H1 (cell line): ENCODE results near the gene MCM5. TPM values are rescaled to one million over a fixed set of nuclear protein-coding genes. Genes with fewer than 3 reads are reported as not detected.

Experiments used
- CTCF ChIA-PET: fragments of 300-600 bp; sonication (Branson Sonifier 250); formaldehyde crosslinking; loops from one replicate; lab custom pipeline; 2021; ENCODE audit not compliant: partially characterized antibody; lab: Charles Lee
- POLR2A ChIA-PET: fragments of 300-600 bp; sonication (Branson Sonifier 250); formaldehyde crosslinking; loops from one replicate; lab custom pipeline; 2021; ENCODE audit warnings: inconsistent platforms; ENCODE audit not compliant: partially characterized antibody; lab: Charles Lee
- DNase-seq, 2 experiments: peaks; one replicate each; pipeline versions ENCODE4 v3.0.0 to v3.0.0-alpha.2; 2010 to 2022; ENCODE audit warnings: low spot score in 2 of 2, low read depth in 1 of 2, mixed read lengths in 1 of 2
- FAIRE-seq: peaks from 2 replicates; lab custom pipeline; 2011; peaks lifted over from hg19 to GRCh38; lab: Jason Lieb, UNC
- H2AFZ ChIP-seq: 2 replicates; pipeline ENCODE4 v1.8.1; 2012; ENCODE audit warnings: low read length, inconsistent platforms
- H2AK5ac ChIP-seq: 2 replicates; pipeline ENCODE4 v1.6.1; 2013; ENCODE audit warnings: low read depth, low read length
- H2BK120ac ChIP-seq: replicated peaks from 2 replicates; pipeline ENCODE3; 2013; ENCODE audit warnings: low read depth, low read length, inconsistent platforms
- H2BK12ac ChIP-seq: 2 replicates; pipeline ENCODE4 v1.6.1; 2013; ENCODE audit warnings: low read depth, low read length
- H2BK15ac ChIP-seq: 2 replicates; pipeline ENCODE4 v1.6.1; 2013; ENCODE audit warnings: low read length
- H2BK20ac ChIP-seq: 2 replicates; pipeline ENCODE4 v1.6.1; 2013; ENCODE audit warnings: low read length
- H2BK5ac ChIP-seq: 2 replicates; pipeline ENCODE4 v1.6.1; 2013; ENCODE audit warnings: low read depth, low read length
- H3K14ac ChIP-seq: 2 replicates; pipeline ENCODE4 v1.6.1; 2013; ENCODE audit warnings: inconsistent platforms; ENCODE audit not compliant: insufficient read length
- H3K18ac ChIP-seq: 2 replicates; pipeline ENCODE4 v1.6.1; 2013; ENCODE audit warnings: low read length; ENCODE audit errors: extremely low read depth
- H3K23ac ChIP-seq: 2 replicates; pipeline ENCODE4 v1.6.1; 2013; ENCODE audit warnings: inconsistent platforms; ENCODE audit not compliant: insufficient read length
- H3K23me2 ChIP-seq: 2 replicates; pipeline ENCODE4 v1.6.1; 2013; ENCODE audit warnings: low read depth, low read length
- H3K27ac ChIP-seq: 2 replicates; pipeline ENCODE4 v1.6.1; 2011; ENCODE audit warnings: low read depth, low read length, inconsistent platforms
- H3K27me3 ChIP-seq, 4 experiments: replicated peaks in 1 of 4; 1 replicate in 1 of 4; 2 replicates in 3 of 4; pipeline versions ENCODE4 v1.6.1 to v1.8.1; 2011 to 2013; ENCODE audit warnings: low read length in 3 of 4, mild to moderate bottlenecking in 3 of 4, inconsistent platforms in 2 of 4, mixed read lengths in 2 of 4, moderate library complexity in 1 of 4; ENCODE audit not compliant: control insufficient read depth in 3 of 4, insufficient read depth in 3 of 4; ENCODE audit errors: extremely low read depth in 1 of 4
- H3K36me3 ChIP-seq, 4 experiments: 2 replicates each; pipeline versions ENCODE4 v1.6.1 to v1.8.1; 2011 to 2013; ENCODE audit warnings: mild to moderate bottlenecking in 4 of 4, low read length in 3 of 4, moderate library complexity in 2 of 4, control low read depth in 1 of 4, inconsistent platforms in 1 of 4; ENCODE audit not compliant: insufficient read depth in 4 of 4, control insufficient read depth in 2 of 4
- H3K4ac ChIP-seq: replicated peaks from 2 replicates; pipeline ENCODE3; 2013; ENCODE audit warnings: low read length, low read depth, mixed read lengths, inconsistent platforms; ENCODE audit not compliant: insufficient read length
- H3K4me1 ChIP-seq, 4 experiments: replicated peaks in 1 of 4; 1 replicate in 1 of 4; 2 replicates in 3 of 4; pipeline versions ENCODE4 v1.6.1 to v1.8.1; 2011 to 2013; ENCODE audit warnings: low read length in 3 of 4, inconsistent platforms in 2 of 4, mixed read lengths in 1 of 4; ENCODE audit not compliant: insufficient read depth in 4 of 4, control insufficient read depth in 3 of 4
- H3K4me2 ChIP-seq, 2 experiments: 2 replicates each; pipeline versions ENCODE4 v1.6.1 to v1.8.1; 2011 to 2013; ENCODE audit warnings: low read depth in 2 of 2, low read length in 2 of 2, control low read depth in 1 of 2, inconsistent platforms in 1 of 2, mild to moderate bottlenecking in 1 of 2; ENCODE audit not compliant: insufficient read depth in 1 of 2
- H3K4me3 ChIP-seq, 4 experiments: fragments of 200-600, 300-600 bp in 1 of 4; sonication (generic), shearing (Covaris generic), sonication (Bioruptor Twin) in 1 of 4; 2 replicates each; pipeline versions ENCODE4 v1.5.1 to v1.8.1; 2011 to 2016; ENCODE audit warnings: low read length in 4 of 4, low read depth in 3 of 4, control low read depth in 2 of 4, inconsistent platforms in 2 of 4, mild to moderate bottlenecking in 2 of 4, mixed read lengths in 1 of 4, moderate library complexity in 1 of 4; ENCODE audit not compliant: insufficient read depth in 2 of 4; ENCODE audit errors: extremely low read depth in 1 of 4
- H3K56ac ChIP-seq: replicated peaks from 2 replicates; pipeline ENCODE3; 2013; ENCODE audit warnings: low read depth, mild to moderate bottlenecking, mixed read lengths, low read length, inconsistent platforms; ENCODE audit not compliant: insufficient read length
- H3K79me1 ChIP-seq: 2 replicates; pipeline ENCODE4 v1.6.1; 2013; ENCODE audit warnings: low read depth, low read length, control low read depth
- H3K79me2 ChIP-seq, 2 experiments: 2 replicates each; pipeline versions ENCODE4 v1.6.1 to v1.8.1; 2012 to 2013; ENCODE audit warnings: low read length in 2 of 2, mild to moderate bottlenecking in 2 of 2, inconsistent platforms in 1 of 2; ENCODE audit not compliant: insufficient read depth in 2 of 2, control insufficient read depth in 1 of 2
- H3K9ac ChIP-seq, 4 experiments: replicated peaks in 1 of 4; 1 replicate in 1 of 4; 2 replicates in 3 of 4; pipeline versions ENCODE4 v1.6.1 to v1.8.1; 2011 to 2013; ENCODE audit warnings: low read depth in 3 of 4, low read length in 3 of 4, control low read depth in 2 of 4, mild to moderate bottlenecking in 2 of 4, moderate library complexity in 2 of 4, inconsistent platforms in 1 of 4; ENCODE audit errors: extremely low read depth in 1 of 4
- H3K9me3 ChIP-seq, 2 experiments: 2 replicates each; pipeline versions ENCODE4 v1.6.1 to v1.8.1; 2012 to 2013; ENCODE audit warnings: mild to moderate bottlenecking in 2 of 2, moderate library complexity in 2 of 2, control low read depth in 1 of 2, inconsistent platforms in 1 of 2, low read depth in 1 of 2, low read length in 1 of 2, mixed read lengths in 1 of 2; ENCODE audit not compliant: insufficient read depth in 2 of 2
- H4K20me1 ChIP-seq, 2 experiments: replicated peaks in 1 of 2; 2 replicates each; pipeline versions ENCODE3 to v1.8.1; 2011 to 2013; ENCODE audit warnings: inconsistent platforms in 2 of 2, low read length in 2 of 2, mild to moderate bottlenecking in 1 of 2; ENCODE audit not compliant: insufficient read depth in 2 of 2, control insufficient read depth in 1 of 2
- H4K5ac ChIP-seq: 2 replicates; pipeline ENCODE4 v1.6.1; 2013; ENCODE audit warnings: low read length, low read depth, mixed read lengths, inconsistent platforms; ENCODE audit not compliant: insufficient read length
- H4K8ac ChIP-seq: 2 replicates; pipeline ENCODE4 v1.8.0; 2013; ENCODE audit warnings: mild to moderate bottlenecking, moderate library complexity, low read length, inconsistent platforms; ENCODE audit not compliant: insufficient read depth; ENCODE audit errors: extremely low read depth
- H4K91ac ChIP-seq: replicated peaks from 2 replicates; pipeline ENCODE3; 2013; ENCODE audit warnings: low read length, mixed read lengths, inconsistent platforms; ENCODE audit not compliant: insufficient read length
- ASH2L ChIP-seq: fragments of 200-600, 300-600 bp; sonication (generic); IDR thresholded peaks from one replicate; pipeline ENCODE4 v1.7.1; 2017; ENCODE audit warnings: low read length
- CREB1 ChIP-seq: IDR thresholded peaks from 2 replicates; pipeline ENCODE4 v1.6.1; 2012; ENCODE audit warnings: inconsistent platforms
- GTF2F1 ChIP-seq: IDR thresholded peaks from 2 replicates; pipeline ENCODE4 v1.6.1; 2012; ENCODE audit warnings: low read depth, low read length, improper control_type of control experiment, borderline replicate concordance
- KDM1A ChIP-seq: fragments of 200-600, 300-600 bp; sonication (generic); IDR thresholded peaks from 2 replicates; pipeline ENCODE4 v1.7.1; 2016; ENCODE audit warnings: mild to moderate bottlenecking, low read length, borderline replicate concordance
- YY1 ChIP-seq: IDR thresholded peaks from 2 replicates; pipeline ENCODE4 v1.6.1; 2011; ENCODE audit warnings: low read depth, mild to moderate bottlenecking, low read length
- WGBS, 2 experiments: shearing (Covaris generic) in 1 of 2; methylation state at CpG; one replicate each; pipeline versions ENCODE4 v1.1.6 to v1.1.7; 2013 to 2015; ENCODE audit warnings: low lambda C conversion rate in 2 of 2, mixed read lengths in 2 of 2, inconsistent platforms in 1 of 2, low coverage in 1 of 2, missing lambda C conversion rate in 1 of 2; ENCODE audit not compliant: insufficient replicate concordance in 2 of 2, insufficient coverage in 1 of 2, insufficient read length in 1 of 2; ENCODE audit errors: extremely low coverage in 1 of 2, missing lambda C conversion rate in 1 of 2; 5-methylcytosine and 5-hydroxymethylcytosine counted together
- polyA plus RNA-seq, 7 experiments: library from polyadenylated mRNA; depleted of rRNA in 3 of 7; stranded (reverse) in 5 of 7; unstranded in 2 of 7; fragments of >200 nt in 5 of 7; fragments of 200-250 nt in 2 of 7; gene quantifications; 1 replicate in 5 of 7; 2 replicates in 1 of 7; 4 replicates in 1 of 7; pipeline versions ENCODE4 v1.2.1 to v1.2.3, GENCODE V29; 2011 to 2013; ENCODE audit warnings: missing spikeins in 2 of 7, mixed read lengths in 2 of 7
- total RNA-seq: library from RNA; stranded (reverse); fragmentation: NEBNext Ultra II Directional; extraction: Animal tissue kit (Norgen Biotek cat#: 25700); gene quantifications from 2 replicates; pipeline ENCODE4 v1.2.1, GENCODE V29; 2021

The MCM5 gene
- total and polyA plus RNA-seq, 2 of the 8 experiments (the other 6 are each of a cell fraction or from before 2014, with no cell fraction given): 210 to 305 TPM

- no peaks in the 10 kb centered on the region; a peak in 1 of 7 replicates for H3K27me3 ChIP-seq
- peaks cover 6% of the 10 kb centered on the region; the same call in 1 of the 2 replicates for H3K23me2 ChIP-seq
- no peak overlapping the region for H4K91ac ChIP-seq
- no peak for FAIRE-seq
- H3K18ac ChIP-seq: no peak overlapping the region
- no peak overlapping the region for H2BK120ac ChIP-seq
- H3K36me3 ChIP-seq: peaks cover 0 to 13% (median 2%) of the 10 kb centered on the region in 4 experiments; a peak in 2 of 8 replicates
- peaks cover 0 to 4% of the 10 kb centered on the region in 2 experiments; a peak in 1 of 4 replicates for H3K79me2 ChIP-seq
- peak overlapping the region; percentile 74; the same call in 1 of the 2 replicates for H4K8ac ChIP-seq
- H3K4ac ChIP-seq: no peak overlapping the region
- H3K14ac ChIP-seq: no peak overlapping the region
- no peak overlapping the region for H2AK5ac ChIP-seq
- H3K9ac ChIP-seq: no peak overlapping the region
- H3K4me3 ChIP-seq: no peak overlapping the region
- H2BK20ac ChIP-seq: no peak overlapping the region
- no peaks in the 10 kb centered on the region for H4K20me1 ChIP-seq
- H2BK12ac ChIP-seq: no peak overlapping the region
- no peak for TF ChIP-seq CREB1
- no peak for TF ChIP-seq KDM1A
- TF ChIP-seq YY1: no peak
- no peak for TF ChIP-seq ASH2L
- TF ChIP-seq GTF2F1: no peak
- TF ChIP-seq, all 59 proteins: peak for 0
- no peak overlapping the region for H3K23ac ChIP-seq
- H4K5ac ChIP-seq: no peak overlapping the region
- no peak overlapping the region for H2AFZ ChIP-seq
- WGBS, 2 experiments: 97% methylated on average over 5 of the region's 6 CpGs; no CpG with 5 or more reads in 1 of the 2 experiments
- CTCF ChIA-PET: interaction anchor here (0.6 to 6.4 kb wide), 3 partner anchors 13 to 1233 kb away, joined by 4 to 39 read pairs (median 9); no protein-coding TSS in a partner anchor
- H3K9me3 ChIP-seq: no peaks in the 10 kb centered on the region
- H2BK15ac ChIP-seq: no peak overlapping the region
- H3K4me1 ChIP-seq: peaks cover 3 to 13% (median 10%) of the 10 kb centered on the region in 4 experiments
- no peak overlapping the region; the same call in 1 of the 2 replicates for H2BK5ac ChIP-seq
- no peak for DNase-seq
- H3K56ac ChIP-seq: no peak overlapping the region
- H3K79me1 ChIP-seq: peaks cover 2% of the 10 kb centered on the region; the same call in 1 of the 2 replicates
- no peak overlapping the region for H3K4me2 ChIP-seq
- POLR2A ChIA-PET: interaction anchor here (1.6 to 57.4 kb wide), 2 partner anchors 9 to 30 kb away, joined by 5 to 1995 read pairs; partner anchors contain the start of gene MCM5
- H3K27ac ChIP-seq: no peak overlapping the region
Measured at GRCh38 chr22:35384975-35385588, 14.9 kb upstream of the MCM5 start.
